COLO829 (cell line): Measurements from ENCODE around the gene SORBS2.

Source experiments
- DNase-seq: peaks from one replicate; pipeline ENCODE4 v3.0.0; 2012; ENCODE audit warnings: low spot score

The SORBS2 gene

GRCh38 chr4:185677637-185678314 is 134.2 kb downstream of the SORBS2 start:
- no peak for DNase-seq

GRCh38 chr4:185672618-185673017 is 139.4 kb downstream of the SORBS2 start:
- no peak for DNase-seq

- DNase-seq: no peak
Measured at GRCh38 chr4:185672151-185672550, 139.8 kb downstream of the SORBS2 start.

- no peak for DNase-seq
Measured at GRCh38 chr4:185671496-185671895, 140.5 kb downstream of the SORBS2 start.

- DNase-seq: no peak
Measured at GRCh38 chr4:185671066-185671465, 140.9 kb downstream of the SORBS2 start.

GRCh38 chr4:185669288-185669687 is 142.7 kb downstream of the SORBS2 start:
- no peak for DNase-seq

GRCh38 chr4:185666156-185666555 is 145.8 kb downstream of the SORBS2 start:
- no peak for DNase-seq

GRCh38 chr4:185665655-185666054 is 146.3 kb downstream of the SORBS2 start:
- no peak for DNase-seq

GRCh38 chr4:185664481-185664880 is 147.5 kb downstream of the SORBS2 start:
- no peak for DNase-seq

GRCh38 chr4:185662030-185662778 is 149.8 kb downstream of the SORBS2 start:
- DNase-seq: no peak

- peak; percentile 35 for DNase-seq
Measured at GRCh38 chr4:185660340-185660739, 151.7 kb downstream of the SORBS2 start.

- no peak for DNase-seq
Measured at GRCh38 chr4:185657699-185658098, 154.3 kb downstream of the SORBS2 start.

GRCh38 chr4:185657183-185657582 is 154.8 kb downstream of the SORBS2 start:
- DNase-seq: peak; percentile 87

GRCh38 chr4:185656467-185656931 is 155.5 kb downstream of the SORBS2 start:
- peak; percentile 69 for DNase-seq

- DNase-seq: no peak
Measured at GRCh38 chr4:185654965-185655554, 156.9 kb downstream of the SORBS2 start.

- no peak for DNase-seq
Measured at GRCh38 chr4:185654311-185654710, 157.7 kb downstream of the SORBS2 start.

GRCh38 chr4:185651851-185652250 is 160.1 kb downstream of the SORBS2 start:
- DNase-seq: no peak

- DNase-seq: peak; percentile 40
Measured at GRCh38 chr4:185651137-185651677, 160.8 kb downstream of the SORBS2 start.

GRCh38 chr4:185648631-185649030 is 163.4 kb downstream of the SORBS2 start:
- DNase-seq: no peak

GRCh38 chr4:185645403-185645802 is 166.6 kb downstream of the SORBS2 start:
- DNase-seq: no peak

- no peak for DNase-seq
Measured at GRCh38 chr4:185644408-185644807, 167.6 kb downstream of the SORBS2 start.

- DNase-seq: no peak
Measured at GRCh38 chr4:185642907-185643306, 169.1 kb downstream of the SORBS2 start.
